ENCODE results near the gene ABR. TPM values are rescaled to one million over a fixed set of nuclear protein-coding genes. Genes with fewer than 3 reads are reported as not detected.

Gene ABR
- polyA plus RNA-seq, 1 experiment: 65.4 TPM

- no peak for DNase-seq (ENCODE audit: low read depth)
- ChIA-PET CTCF (interaction anchor here (0.6 to 5.4 kb wide), 33 partner anchors 9 to 567 kb away, joined by 3 to 66 read pairs (median 5); partner anchors contain the start of genes GLOD4, MRM3 and TIMM22), POLR2A (no interaction called here)
- Histone ChIP-seq H3K36me3 (ENCODE audit: control insufficient read depth, insufficient read depth, low read length) (no peaks in the 10 kb centered on the region), H3K27me3 (ENCODE audit: control insufficient read depth, insufficient read depth, low read length) (no peaks in the 10 kb centered on the region), H3K4me3 (ENCODE audit: low read depth, low read length) (peak within 1 kb of the TSS; percentile 91)
- peak; percentile 27 for TF ChIP-seq CTCF (IDR thresholded peaks at IDR 0.05; ENCODE audit: insufficient read depth, low read depth, low read length)
Measured at GRCh38 chr17:979539-980405, 200.0 kb downstream of the ABR start, which contains the start of gene NXN. Gene NXN (minus strand): TSS chr17:979776.

GRCh38 chr17:979212-979538, 200.6 kb downstream of the ABR start:
- Histone ChIP-seq H3K4me3 (ENCODE audit: low read depth, low read length) (peak overlapping the region; percentile 91), H3K36me3 (ENCODE audit: control insufficient read depth, insufficient read depth, low read length) (no peaks in the 10 kb centered on the region), H3K27me3 (ENCODE audit: control insufficient read depth, insufficient read depth, low read length) (no peaks in the 10 kb centered on the region)
- POLR2A ChIA-PET: no interaction called here
- TF ChIP-seq CTCF (IDR thresholded peaks at IDR 0.05; ENCODE audit: insufficient read depth, low read depth, low read length): no peak
- no peak for DNase-seq (ENCODE audit: low read depth)
- CTCF ChIA-PET: interaction anchor here (0.9 to 5.4 kb wide), 16 partner anchors 10 to 276 kb away, joined by 3 to 66 read pairs (median 6); partner anchors contain the start of genes GLOD4, MRM3 and TIMM22

GRCh38 chr17:978103-979093, 201.4 kb downstream of the ABR start:
- no peaks in the 10 kb centered on the region for H3K36me3 ChIP-seq (ENCODE audit: control insufficient read depth, insufficient read depth, low read length)
- POLR2A ChIA-PET: interaction anchor here (0.6 kb wide), 2 partner anchors 178 to 183 kb away, joined by 3 to 8 read pairs; no protein-coding TSS in a partner anchor
- no peaks in the 10 kb centered on the region for H3K27me3 ChIP-seq (ENCODE audit: control insufficient read depth, insufficient read depth, low read length)
- no peak for DNase-seq (ENCODE audit: low read depth)
- TF ChIP-seq CTCF (IDR thresholded peaks at IDR 0.05; ENCODE audit: insufficient read depth, low read depth, low read length): no peak
- peak overlapping the region; percentile 91 for H3K4me3 ChIP-seq (ENCODE audit: low read depth, low read length)
- CTCF ChIA-PET: interaction anchor here (0.7 to 1.5 kb wide), 5 partner anchors 13 to 225 kb away, joined by 3 to 5 read pairs (median 4); no protein-coding TSS in a partner anchor

GRCh38 chr17:977166-977565, 202.6 kb downstream of the ABR start:
- Histone ChIP-seq H3K27me3 (ENCODE audit: control insufficient read depth, insufficient read depth, low read length) (no peaks in the 10 kb centered on the region), H3K4me3 (ENCODE audit: low read depth, low read length) (peak overlapping the region; percentile 91), H3K36me3 (ENCODE audit: control insufficient read depth, insufficient read depth, low read length) (no peaks in the 10 kb centered on the region)
- DNase-seq (ENCODE audit: low read depth): no peak
- ChIA-PET POLR2A (no interaction called here), CTCF (interaction anchor here (0.6 to 1.8 kb wide), 6 partner anchors 12 to 229 kb away, joined by 3 to 5 read pairs (median 4); no protein-coding TSS in a partner anchor)
- TF ChIP-seq CTCF (IDR thresholded peaks at IDR 0.05; ENCODE audit: insufficient read depth, low read depth, low read length): no peak

Measured in BJ (cell line).